ENCODE measurements around the gene FOXD1.
"Not testable (repeated sequence)": the region's sequence is repeated elsewhere in the genome, so short reads cannot be mapped to it uniquely, and the experiment has no call there.

FOXD1 gene

GRCh38 chr5:73488806-73489205 lies 40.2 kb upstream of the FOXD1 start:
- Histone ChIP-seq H3K4me2 (ENCODE audit: low read length) (no peak overlapping the region), H3K27ac (ENCODE audit: low read length) (no peak overlapping the region), H2AFZ (ENCODE audit: low read depth, low read length) (no peak overlapping the region), H3K9me3 (ENCODE audit: insufficient read depth, low read length) (no peaks in the 10 kb centered on the region), H3K4me3 (ENCODE audit: low read length) (no peak overlapping the region), H3K36me3 (replicated peaks; ENCODE audit: low read depth, low read length) (no peaks in the 10 kb centered on the region), H3K79me2 (ENCODE audit: low read length) (no peaks in the 10 kb centered on the region), H4K20me1 (ENCODE audit: insufficient read depth, low read length) (no peaks in the 10 kb centered on the region), H3K9ac (ENCODE audit: low read length) (no peak overlapping the region), H3K27me3 (ENCODE audit: low read depth, low read length) (no peaks in the 10 kb centered on the region), H3K4me1 (ENCODE audit: low read length) (peaks cover 16% of the 10 kb centered on the region)
- no peak for TF ChIP-seq EZH2phosphoT487 (IDR thresholded peaks at IDR 0.05; ENCODE audit: low read depth)
- no peak for TF ChIP-seq CTCF (IDR thresholded peaks at IDR 0.05; ENCODE audit: low read depth, low read length)

GRCh38 chr5:73487815-73488214 lies 39.2 kb upstream of the FOXD1 start:
- H3K4me2 ChIP-seq (ENCODE audit: low read length) = no peak overlapping the region
- no peaks in the 10 kb centered on the region for H3K27me3 ChIP-seq (ENCODE audit: low read depth, low read length)
- TF ChIP-seq CTCF (IDR thresholded peaks at IDR 0.05; ENCODE audit: low read depth, low read length) (no peak), EZH2phosphoT487 (IDR thresholded peaks at IDR 0.05; ENCODE audit: low read depth) (no peak)
- no peaks in the 10 kb centered on the region for H3K36me3 ChIP-seq (replicated peaks; ENCODE audit: low read depth, low read length)
- H3K79me2 ChIP-seq (ENCODE audit: low read length) = no peaks in the 10 kb centered on the region
- no peak overlapping the region for H3K4me3 ChIP-seq (ENCODE audit: low read length)
- H4K20me1 ChIP-seq (ENCODE audit: insufficient read depth, low read length) = no peaks in the 10 kb centered on the region
- no peak overlapping the region for H2AFZ ChIP-seq (ENCODE audit: low read depth, low read length)
- H3K4me1 ChIP-seq (ENCODE audit: low read length) = peaks cover 16% of the 10 kb centered on the region
- H3K9ac ChIP-seq (ENCODE audit: low read length) = no peak overlapping the region
- H3K27ac ChIP-seq (ENCODE audit: low read length) = no peak overlapping the region
- H3K9me3 ChIP-seq (ENCODE audit: insufficient read depth, low read length) = no peaks in the 10 kb centered on the region

GRCh38 chr5:73487257-73487656 lies 38.7 kb upstream of the FOXD1 start:
- H3K36me3 ChIP-seq (replicated peaks; ENCODE audit: low read depth, low read length); H4K20me1 ChIP-seq (ENCODE audit: insufficient read depth, low read length); H3K79me2 ChIP-seq (ENCODE audit: low read length); H3K9ac ChIP-seq (ENCODE audit: low read length); H3K27me3 ChIP-seq (ENCODE audit: low read depth, low read length); H3K9me3 ChIP-seq (ENCODE audit: insufficient read depth, low read length); H3K27ac ChIP-seq (ENCODE audit: low read length); H3K4me3 ChIP-seq (ENCODE audit: low read length); H2AFZ ChIP-seq (ENCODE audit: low read depth, low read length): not testable (repeated sequence)
- Histone ChIP-seq H3K4me1 (ENCODE audit: low read length) (peaks cover 16% of the 10 kb centered on the region), H3K4me2 (ENCODE audit: low read length) (peak overlapping the region; percentile 41)

DNA sequence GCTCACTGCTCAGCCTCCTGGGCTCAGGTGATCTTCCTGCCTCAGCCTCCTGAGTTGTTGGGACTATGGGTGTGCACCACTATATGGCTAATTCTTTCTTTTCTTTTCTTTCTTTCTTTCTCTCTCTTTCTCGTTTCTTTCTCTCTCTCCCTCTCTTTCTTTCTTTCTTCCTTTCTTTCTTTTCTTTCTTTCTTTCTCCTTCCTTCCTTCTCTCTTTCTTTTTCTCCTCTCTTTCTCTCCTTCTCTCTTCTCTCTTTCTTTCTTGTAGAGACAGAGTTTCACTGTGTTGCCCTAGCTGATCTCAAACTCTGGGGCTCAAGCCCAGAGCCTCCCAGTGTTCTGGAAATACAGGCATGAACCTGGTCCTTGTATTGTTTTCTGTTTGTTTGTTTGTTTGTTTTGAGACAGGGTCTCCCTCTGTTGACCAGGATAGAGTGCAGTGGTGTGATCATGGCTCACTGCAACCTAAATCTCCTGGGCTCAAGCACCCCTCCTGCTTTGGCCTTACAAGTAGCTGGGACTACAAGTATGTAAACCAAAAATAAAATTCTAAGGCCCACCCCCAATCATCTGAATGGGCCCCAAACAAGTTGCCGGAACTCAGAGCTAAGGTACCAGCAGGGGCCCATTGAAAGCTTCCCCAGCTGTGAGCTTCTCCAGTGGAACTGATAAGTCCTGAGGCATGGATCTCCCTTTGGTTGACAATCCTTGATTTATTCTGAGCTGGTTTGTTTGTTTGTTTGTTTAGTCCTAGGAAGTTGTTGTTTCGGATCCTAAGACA lies 37.7 kb upstream of the FOXD1 start:
- H3K9me3 ChIP-seq (ENCODE audit: insufficient read depth, low read length) = no peaks in the 10 kb centered on the region
- no peak overlapping the region for H3K27ac ChIP-seq (ENCODE audit: low read length)
- H3K4me2 ChIP-seq (ENCODE audit: low read length) = no peak overlapping the region
- no peak overlapping the region for H3K9ac ChIP-seq (ENCODE audit: low read length)
- no peak overlapping the region for H2AFZ ChIP-seq (ENCODE audit: low read depth, low read length)
- peaks cover 16% of the 10 kb centered on the region for H3K4me1 ChIP-seq (ENCODE audit: low read length)
- H3K79me2 ChIP-seq (ENCODE audit: low read length) = no peaks in the 10 kb centered on the region
- H3K36me3 ChIP-seq (replicated peaks; ENCODE audit: low read depth, low read length) = no peaks in the 10 kb centered on the region
- H3K4me3 ChIP-seq (ENCODE audit: low read length) = no peak overlapping the region
- TF ChIP-seq CTCF (IDR thresholded peaks at IDR 0.05; ENCODE audit: low read depth, low read length) (no peak), EZH2phosphoT487 (IDR thresholded peaks at IDR 0.05; ENCODE audit: low read depth) (no peak)
- no peaks in the 10 kb centered on the region for H4K20me1 ChIP-seq (ENCODE audit: insufficient read depth, low read length)
- H3K27me3 ChIP-seq (ENCODE audit: low read depth, low read length) = no peaks in the 10 kb centered on the region

All from OCI-LY3 (cell line).